Measurements from ENCODE around the gene ARHGAP26. TPM values are rescaled to one million over a fixed set of nuclear protein-coding genes. Genes with fewer than 3 reads are reported as not detected.

ARHGAP26 gene
- total and polyA plus RNA-seq, 2 experiments from 2014 or later: 9.5 to 16.8 TPM

DNA sequence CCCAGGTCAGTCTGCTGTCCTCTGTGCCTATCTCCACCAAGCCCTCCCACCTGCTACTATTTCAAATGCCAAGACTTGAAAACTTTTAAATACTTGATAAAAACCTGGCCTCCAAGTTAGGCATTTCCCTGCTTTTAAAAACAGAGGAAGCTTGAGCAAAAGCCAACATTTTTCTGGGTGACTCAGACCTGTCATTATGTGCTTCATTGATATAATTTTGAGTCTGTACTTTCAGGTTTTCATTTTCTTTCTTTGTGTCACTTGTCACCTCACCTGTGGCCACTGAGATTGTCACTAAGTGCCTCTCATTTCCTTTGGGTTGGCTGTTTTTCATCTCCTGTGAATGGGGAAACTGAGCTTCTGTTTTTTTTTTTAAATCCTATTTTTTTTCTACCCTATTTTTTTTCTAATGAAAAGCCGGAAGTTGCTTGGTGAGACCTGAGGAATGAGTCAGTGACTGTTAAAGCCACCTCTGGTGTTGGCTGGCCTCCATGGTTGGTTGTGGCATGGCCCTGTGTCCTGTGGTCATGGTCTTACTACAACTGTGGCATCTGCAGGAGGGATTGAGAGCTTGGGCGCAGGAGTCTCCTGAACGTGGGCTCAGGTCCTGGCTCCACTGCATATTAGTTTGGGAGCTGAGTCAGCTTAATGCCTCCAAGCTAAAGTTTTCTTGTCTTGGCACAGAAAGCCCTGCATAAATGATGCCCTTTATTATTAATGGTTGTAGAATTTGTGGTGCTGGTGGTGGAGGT is 56.7 kb downstream of the ARHGAP26 start:
- Histone ChIP-seq H2AFZ (no peak overlapping the region), H3K4me3 (no peak overlapping the region), H3K27me3 (ENCODE audit: insufficient read depth) (no peaks in the 10 kb centered on the region), H4K20me1 (replicated peaks; ENCODE audit: insufficient read depth) (no peaks in the 10 kb centered on the region; the same call in 1 of the 2 replicates), H3K27ac (ENCODE audit: low read depth) (no peak overlapping the region; the same call in 1 of the 2 replicates), H3K4me2 (no peak overlapping the region), H3K4me1 (ENCODE audit: insufficient read depth) (peaks cover 49% of the 10 kb centered on the region), H3K79me2 (replicated peaks; ENCODE audit: insufficient read depth) (peaks cover 21% of the 10 kb centered on the region; the same call in 1 of the 2 replicates), H3K9me2 (ENCODE audit: insufficient read depth) (peaks cover 12% of the 10 kb centered on the region; the same call in 1 of the 2 replicates), H3K36me3 (ENCODE audit: insufficient read depth) (no peaks in the 10 kb centered on the region), H3F3A (replicated peaks; ENCODE audit: low read depth) (no peaks in the 10 kb centered on the region)
- Mint-ChIP-seq H3K4me3 (no peak overlapping the region), H3K27ac (no peak overlapping the region), H3K36me3 (ENCODE audit: low read depth) (no peaks in the 10 kb centered on the region), H3K4me1 (peaks cover 46% of the 10 kb centered on the region), H3K27me3 (ENCODE audit: insufficient read depth, low read depth, poor library complexity) (no peaks in the 10 kb centered on the region), H3K9me3 (no peaks in the 10 kb centered on the region)
- TF ChIP-seq EZH2phosphoT487 (IDR thresholded peaks at IDR 0.05; ENCODE audit: unreplicated experiment) (no peak), EZH2 (IDR thresholded peaks at IDR 0.05; ENCODE audit: low read depth, unreplicated experiment) (no peak), ZNF114 (CRISPR knock-in tag; IDR thresholded peaks at IDR 0.05) (no peak), ZNF331 (CRISPR knock-in tag; IDR thresholded peaks at IDR 0.05; ENCODE audit: low read depth) (no peak), JUNB (IDR thresholded peaks at IDR 0.05; ENCODE audit: unreplicated experiment) (no peak), NANOG (IDR thresholded peaks at IDR 0.05; ENCODE audit: borderline replicate concordance) (no peak)
- TF ChIP-seq, protein P1, sequence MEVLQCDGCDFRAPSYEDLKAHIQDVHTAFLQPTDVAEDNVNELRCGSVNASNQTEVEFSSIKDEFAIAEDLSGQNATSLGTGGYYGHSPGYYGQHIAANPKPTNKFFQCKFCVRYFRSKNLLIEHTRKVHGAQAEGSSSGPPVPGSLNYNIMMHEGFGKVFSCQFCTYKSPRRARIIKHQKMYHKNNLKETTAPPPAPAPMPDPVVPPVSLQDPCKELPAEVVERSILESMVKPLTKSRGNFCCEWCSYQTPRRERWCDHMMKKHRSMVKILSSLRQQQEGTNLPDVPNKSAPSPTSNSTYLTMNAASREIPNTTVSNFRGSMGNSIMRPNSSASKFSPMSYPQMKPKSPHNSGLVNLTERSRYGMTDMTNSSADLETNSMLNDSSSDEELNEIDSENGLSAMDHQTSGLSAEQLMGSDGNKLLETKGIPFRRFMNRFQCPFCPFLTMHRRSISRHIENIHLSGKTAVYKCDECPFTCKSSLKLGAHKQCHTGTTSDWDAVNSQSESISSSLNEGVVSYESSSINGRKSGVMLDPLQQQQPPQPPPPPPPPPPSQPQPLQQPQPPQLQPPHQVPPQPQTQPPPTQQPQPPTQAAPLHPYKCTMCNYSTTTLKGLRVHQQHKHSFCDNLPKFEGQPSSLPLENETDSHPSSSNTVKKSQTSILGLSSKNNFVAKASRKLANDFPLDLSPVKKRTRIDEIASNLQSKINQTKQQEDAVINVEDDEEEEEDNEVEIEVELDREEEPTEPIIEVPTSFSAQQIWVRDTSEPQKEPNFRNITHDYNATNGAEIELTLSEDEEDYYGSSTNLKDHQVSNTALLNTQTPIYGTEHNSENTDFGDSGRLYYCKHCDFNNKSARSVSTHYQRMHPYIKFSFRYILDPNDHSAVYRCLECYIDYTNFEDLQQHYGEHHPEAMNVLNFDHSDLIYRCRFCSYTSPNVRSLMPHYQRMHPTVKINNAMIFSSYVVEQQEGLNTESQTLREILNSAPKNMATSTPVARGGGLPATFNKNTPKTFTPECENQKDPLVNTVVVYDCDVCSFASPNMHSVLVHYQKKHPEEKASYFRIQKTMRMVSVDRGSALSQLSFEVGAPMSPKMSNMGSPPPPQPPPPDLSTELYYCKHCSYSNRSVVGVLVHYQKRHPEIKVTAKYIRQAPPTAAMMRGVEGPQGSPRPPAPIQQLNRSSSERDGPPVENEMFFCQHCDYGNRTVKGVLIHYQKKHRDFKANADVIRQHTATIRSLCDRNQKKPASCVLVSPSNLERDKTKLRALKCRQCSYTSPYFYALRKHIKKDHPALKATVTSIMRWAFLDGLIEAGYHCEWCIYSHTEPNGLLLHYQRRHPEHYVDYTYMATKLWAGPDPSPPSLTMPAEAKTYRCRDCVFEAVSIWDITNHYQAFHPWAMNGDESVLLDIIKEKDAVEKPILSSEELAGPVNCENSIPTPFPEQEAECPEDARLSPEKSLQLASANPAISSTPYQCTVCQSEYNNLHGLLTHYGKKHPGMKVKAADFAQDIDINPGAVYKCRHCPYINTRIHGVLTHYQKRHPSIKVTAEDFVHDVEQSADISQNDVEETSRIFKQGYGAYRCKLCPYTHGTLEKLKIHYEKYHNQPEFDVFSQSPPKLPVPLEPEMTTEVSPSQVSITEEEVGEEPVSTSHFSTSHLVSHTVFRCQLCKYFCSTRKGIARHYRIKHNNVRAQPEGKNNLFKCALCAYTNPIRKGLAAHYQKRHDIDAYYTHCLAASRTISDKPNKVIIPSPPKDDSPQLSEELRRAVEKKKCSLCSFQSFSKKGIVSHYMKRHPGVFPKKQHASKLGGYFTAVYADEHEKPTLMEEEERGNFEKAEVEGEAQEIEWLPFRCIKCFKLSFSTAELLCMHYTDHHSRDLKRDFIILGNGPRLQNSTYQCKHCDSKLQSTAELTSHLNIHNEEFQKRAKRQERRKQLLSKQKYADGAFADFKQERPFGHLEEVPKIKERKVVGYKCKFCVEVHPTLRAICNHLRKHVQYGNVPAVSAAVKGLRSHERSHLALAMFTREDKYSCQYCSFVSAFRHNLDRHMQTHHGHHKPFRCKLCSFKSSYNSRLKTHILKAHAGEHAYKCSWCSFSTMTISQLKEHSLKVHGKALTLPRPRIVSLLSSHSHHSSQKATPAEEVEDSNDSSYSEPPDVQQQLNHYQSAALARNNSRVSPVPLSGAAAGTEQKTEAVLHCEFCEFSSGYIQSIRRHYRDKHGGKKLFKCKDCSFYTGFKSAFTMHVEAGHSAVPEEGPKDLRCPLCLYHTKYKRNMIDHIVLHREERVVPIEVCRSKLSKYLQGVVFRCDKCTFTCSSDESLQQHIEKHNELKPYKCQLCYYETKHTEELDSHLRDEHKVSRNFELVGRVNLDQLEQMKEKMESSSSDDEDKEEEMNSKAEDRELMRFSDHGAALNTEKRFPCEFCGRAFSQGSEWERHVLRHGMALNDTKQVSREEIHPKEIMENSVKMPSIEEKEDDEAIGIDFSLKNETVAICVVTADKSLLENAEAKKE (CRISPR knock-in tag; IDR thresholded peaks at IDR 0.05): no peak
- TF ChIP-seq, protein P2, sequence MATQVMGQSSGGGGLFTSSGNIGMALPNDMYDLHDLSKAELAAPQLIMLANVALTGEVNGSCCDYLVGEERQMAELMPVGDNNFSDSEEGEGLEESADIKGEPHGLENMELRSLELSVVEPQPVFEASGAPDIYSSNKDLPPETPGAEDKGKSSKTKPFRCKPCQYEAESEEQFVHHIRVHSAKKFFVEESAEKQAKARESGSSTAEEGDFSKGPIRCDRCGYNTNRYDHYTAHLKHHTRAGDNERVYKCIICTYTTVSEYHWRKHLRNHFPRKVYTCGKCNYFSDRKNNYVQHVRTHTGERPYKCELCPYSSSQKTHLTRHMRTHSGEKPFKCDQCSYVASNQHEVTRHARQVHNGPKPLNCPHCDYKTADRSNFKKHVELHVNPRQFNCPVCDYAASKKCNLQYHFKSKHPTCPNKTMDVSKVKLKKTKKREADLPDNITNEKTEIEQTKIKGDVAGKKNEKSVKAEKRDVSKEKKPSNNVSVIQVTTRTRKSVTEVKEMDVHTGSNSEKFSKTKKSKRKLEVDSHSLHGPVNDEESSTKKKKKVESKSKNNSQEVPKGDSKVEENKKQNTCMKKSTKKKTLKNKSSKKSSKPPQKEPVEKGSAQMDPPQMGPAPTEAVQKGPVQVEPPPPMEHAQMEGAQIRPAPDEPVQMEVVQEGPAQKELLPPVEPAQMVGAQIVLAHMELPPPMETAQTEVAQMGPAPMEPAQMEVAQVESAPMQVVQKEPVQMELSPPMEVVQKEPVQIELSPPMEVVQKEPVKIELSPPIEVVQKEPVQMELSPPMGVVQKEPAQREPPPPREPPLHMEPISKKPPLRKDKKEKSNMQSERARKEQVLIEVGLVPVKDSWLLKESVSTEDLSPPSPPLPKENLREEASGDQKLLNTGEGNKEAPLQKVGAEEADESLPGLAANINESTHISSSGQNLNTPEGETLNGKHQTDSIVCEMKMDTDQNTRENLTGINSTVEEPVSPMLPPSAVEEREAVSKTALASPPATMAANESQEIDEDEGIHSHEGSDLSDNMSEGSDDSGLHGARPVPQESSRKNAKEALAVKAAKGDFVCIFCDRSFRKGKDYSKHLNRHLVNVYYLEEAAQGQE (IDR thresholded peaks at IDR 0.05; ENCODE audit: unreplicated experiment): no peak
- no peak for DNase-seq (ENCODE audit: low spot score)
- no peak for ATAC-seq

Data from GM23338 (cell line).